Peyer's patch (tissue), 4 donors: ENCODE results near the gene CASS4. TPM values are rescaled to one million over a fixed set of nuclear protein-coding genes. Genes with fewer than 3 reads are reported as not detected.
A peak's percentile ranks its signal among the peaks of the same experiment; 100 is the strongest.
"Not testable (repeated sequence)": the region's sequence is repeated elsewhere in the genome, so short reads cannot be mapped to it uniquely, and the experiment has no call there.

Experiments
- DNase-seq, 3 donors: peaks; one replicate each; pipeline ENCODE4 v3.0.0-alpha.2; 2017 to 2019
- H3K27ac ChIP-seq, 4 donors: fragments of 200-600 bp; sonication (generic); one replicate each; pipeline ENCODE4 v1.5.1; 2016 to 2019
- H3K27me3 ChIP-seq, 2 donors: fragments of 200-600 bp; sonication (generic); one replicate each; pipeline ENCODE4 v1.5.1; 2019
- H3K36me3 ChIP-seq, 3 donors: fragments of 200-600 bp; sonication (generic); one replicate each; pipeline ENCODE4 v1.5.1; 2016 to 2019
- H3K4me1 ChIP-seq, 4 donors: fragments of 200-600 bp; sonication (generic); one replicate each; pipeline ENCODE4 v1.5.1; 2016 to 2019
- H3K4me3 ChIP-seq, 4 donors: fragments of 200-600 bp; sonication (generic); 1 replicate in 3 of 4; 2 replicates in 1 of 4; pipeline ENCODE4 v1.5.1; 2016 to 2019; ENCODE audit warnings: mild to moderate bottlenecking in 1 of 4
- H3K9me3 ChIP-seq, 4 donors: fragments of 200-600 bp; sonication (generic); one replicate each; pipeline ENCODE4 v1.5.1; 2016 to 2019; ENCODE audit warnings: mild to moderate bottlenecking in 1 of 4
- POLR2A ChIP-seq, 2 donors: fragments of 450-650 bp; IDR thresholded peaks; one replicate each; pipeline ENCODE4 v1.5.1; 2017; ENCODE audit warnings: antibody characterized with exemption in 2 of 2, mild to moderate bottlenecking in 2 of 2, moderate library complexity in 2 of 2
- total RNA-seq, 4 donors: library from RNA; depleted of rRNA; stranded (reverse); fragments of >200 nt; gene quantifications; one replicate each; pipeline ENCODE4 v1.1.0, GENCODE V29; 2016
- TF ChIP-seq, protein P1 (sequence below), 6 experiments: fragments of 450-650 bp in 4 of 6; fragments of 200-600 bp in 2 of 6; sonication (generic) in 1 of 6; IDR thresholded peaks; one replicate each; pipeline ENCODE4 v1.5.1; 2017 to 2019; ENCODE audit warnings: antibody characterized with exemption in 6 of 6, mild to moderate bottlenecking in 3 of 6, moderate library complexity in 1 of 6

CASS4 gene
- total RNA-seq, 4 donors from 2014 or later, result 0.47 to 3.3 (median 1.2) TPM

DNA sequence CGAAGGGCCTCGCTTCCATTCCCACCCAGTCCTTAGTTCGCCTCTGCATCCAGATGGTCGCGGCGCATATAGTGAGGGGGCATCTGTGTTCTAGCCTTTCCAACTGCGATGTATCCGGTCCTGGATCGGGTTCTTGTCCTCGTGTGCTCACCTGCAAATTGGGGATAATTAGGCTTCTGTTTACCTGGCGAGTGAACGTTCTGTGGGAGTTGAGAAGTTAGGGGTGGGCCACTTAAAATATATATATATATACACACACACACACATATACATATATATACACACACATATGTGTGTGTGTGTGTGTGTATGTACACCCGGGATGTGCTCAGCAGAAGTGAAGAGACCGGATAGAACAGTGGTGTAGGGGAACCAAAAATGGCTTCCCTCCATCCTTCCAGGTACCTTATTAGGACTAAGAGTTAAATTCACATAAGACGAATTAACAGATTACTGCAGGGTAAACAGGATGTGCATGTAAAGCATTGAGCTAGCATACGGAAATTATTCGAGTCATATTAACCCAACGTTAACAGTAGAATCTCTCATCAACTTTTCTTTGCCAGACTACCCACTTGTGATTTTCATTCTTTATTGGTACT lies 19.1 kb upstream of the CASS4 start:
- Histone ChIP-seq H3K4me1 (peaks cover 5 to 23% (median 12%) of the 10 kb centered on the region in 4 donors), H3K9me3 (no peaks in the 10 kb centered on the region), H3K4me3 (peak overlapping the region; percentile 63 to 79 (median 76)), H3K27ac (peak overlapping the region; percentile 83 to 89 (median 84)), H3K36me3 (peaks cover 0 to 29% (median 0%) of the 10 kb centered on the region in 3 donors), H3K27me3 (no peaks in the 10 kb centered on the region)
- no peak for DNase-seq
- no peak for TF ChIP-seq POLR2A (IDR thresholded peaks at IDR 0.05)
- TF ChIP-seq, protein P1, sequence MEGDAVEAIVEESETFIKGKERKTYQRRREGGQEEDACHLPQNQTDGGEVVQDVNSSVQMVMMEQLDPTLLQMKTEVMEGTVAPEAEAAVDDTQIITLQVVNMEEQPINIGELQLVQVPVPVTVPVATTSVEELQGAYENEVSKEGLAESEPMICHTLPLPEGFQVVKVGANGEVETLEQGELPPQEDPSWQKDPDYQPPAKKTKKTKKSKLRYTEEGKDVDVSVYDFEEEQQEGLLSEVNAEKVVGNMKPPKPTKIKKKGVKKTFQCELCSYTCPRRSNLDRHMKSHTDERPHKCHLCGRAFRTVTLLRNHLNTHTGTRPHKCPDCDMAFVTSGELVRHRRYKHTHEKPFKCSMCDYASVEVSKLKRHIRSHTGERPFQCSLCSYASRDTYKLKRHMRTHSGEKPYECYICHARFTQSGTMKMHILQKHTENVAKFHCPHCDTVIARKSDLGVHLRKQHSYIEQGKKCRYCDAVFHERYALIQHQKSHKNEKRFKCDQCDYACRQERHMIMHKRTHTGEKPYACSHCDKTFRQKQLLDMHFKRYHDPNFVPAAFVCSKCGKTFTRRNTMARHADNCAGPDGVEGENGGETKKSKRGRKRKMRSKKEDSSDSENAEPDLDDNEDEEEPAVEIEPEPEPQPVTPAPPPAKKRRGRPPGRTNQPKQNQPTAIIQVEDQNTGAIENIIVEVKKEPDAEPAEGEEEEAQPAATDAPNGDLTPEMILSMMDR (IDR thresholded peaks at IDR 0.05), result no peak

DNA sequence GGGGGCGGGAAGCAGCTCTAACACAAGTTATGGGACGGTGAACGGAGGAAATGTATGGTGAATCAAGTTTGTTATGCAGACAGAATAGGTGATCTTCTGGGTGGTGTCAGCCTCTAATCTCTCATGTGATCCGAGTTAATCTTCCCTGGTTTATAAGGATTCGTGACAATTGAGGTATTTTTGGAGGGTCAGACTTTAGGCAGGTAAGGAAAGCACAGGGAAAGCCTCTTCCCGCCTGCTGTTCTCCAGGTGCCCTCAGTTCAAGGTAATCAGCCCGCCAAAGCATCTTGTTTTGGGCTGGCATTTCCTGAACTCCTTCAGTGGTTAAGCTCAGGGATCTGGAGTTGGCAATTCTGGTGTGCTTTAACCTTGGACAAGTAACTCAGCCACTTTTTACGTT lies 18.4 kb upstream of the CASS4 start:
- Histone ChIP-seq H3K36me3 (peaks cover 0 to 33% (median 0%) of the 10 kb centered on the region in 3 donors), H3K9me3 (no peaks in the 10 kb centered on the region), H3K27ac (no peak overlapping the region), H3K4me1 (peaks cover 5 to 23% (median 12%) of the 10 kb centered on the region in 4 donors), H3K27me3 (no peaks in the 10 kb centered on the region), H3K4me3 (peak overlapping the region in 2 of 4 donors; percentile 63 to 76)
- TF ChIP-seq, protein P1 (IDR thresholded peaks at IDR 0.05), result no peak
- no peak for TF ChIP-seq POLR2A (IDR thresholded peaks at IDR 0.05)
- DNase-seq, result no peak

DNA sequence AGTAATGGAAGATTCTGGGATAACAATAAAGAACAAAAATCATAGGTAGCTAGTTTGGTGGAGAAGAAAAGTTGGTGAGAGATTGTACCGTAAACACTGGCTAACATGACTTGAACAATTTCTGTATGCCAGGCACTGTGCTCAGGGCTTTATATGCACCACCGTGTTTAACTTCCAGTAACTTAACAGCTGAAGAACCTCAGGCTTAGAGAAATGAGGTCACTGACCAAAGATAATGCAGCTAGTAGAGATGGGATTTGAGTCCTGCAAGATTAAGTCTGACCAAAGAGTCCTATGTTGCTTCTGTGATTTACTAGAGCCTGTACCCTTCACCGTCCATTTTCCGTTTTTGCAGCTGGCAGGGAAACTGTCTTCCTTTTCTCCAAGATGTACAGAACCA lies 16.9 kb upstream of the CASS4 start:
- H3K27ac ChIP-seq, result no peak overlapping the region
- H3K27me3 ChIP-seq, result no peaks in the 10 kb centered on the region
- TF ChIP-seq, protein P1 (IDR thresholded peaks at IDR 0.05), result no peak
- no peak for TF ChIP-seq POLR2A (IDR thresholded peaks at IDR 0.05)
- H3K4me3 ChIP-seq, result no peak overlapping the region
- H3K4me1 ChIP-seq, result peaks cover 5 to 23% (median 12%) of the 10 kb centered on the region in 4 donors
- H3K9me3 ChIP-seq, result no peaks in the 10 kb centered on the region
- peaks cover 0 to 47% (median 0%) of the 10 kb centered on the region in 3 donors for H3K36me3 ChIP-seq
- DNase-seq, result no peak

DNA sequence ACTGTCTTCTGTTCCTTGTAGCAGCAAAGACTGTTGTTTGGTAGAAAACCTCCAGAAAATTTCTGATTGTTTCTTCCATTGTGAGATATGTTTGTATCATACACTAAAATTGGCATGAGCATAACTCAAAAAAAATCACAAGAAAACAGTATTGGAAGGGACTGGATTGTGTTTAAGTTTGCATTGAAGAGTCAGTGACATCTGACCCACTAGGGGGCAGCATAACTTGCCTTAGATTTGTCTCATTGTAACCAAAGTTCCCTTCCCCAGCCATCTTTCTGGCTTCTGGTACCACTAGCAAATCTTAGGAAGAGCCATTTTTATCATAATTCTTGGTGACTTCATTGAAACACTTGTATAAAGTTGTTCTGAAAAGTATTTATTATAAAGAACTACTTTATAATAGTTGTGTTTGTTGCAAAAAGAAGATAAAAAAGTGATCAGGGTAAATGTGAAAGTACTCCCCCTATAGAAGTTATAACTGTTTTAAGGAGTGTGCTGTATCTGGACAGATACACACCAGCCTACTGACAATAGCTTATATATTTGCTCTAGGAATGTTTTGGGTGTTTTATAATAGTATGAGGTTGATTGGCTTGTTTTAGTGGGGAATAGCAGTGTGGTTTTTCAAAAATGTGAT lies 11.9 kb upstream of the CASS4 start:
- peak in 2 of 3 donors; percentile 51 to 79 for DNase-seq
- H3K4me1 ChIP-seq, result no peaks in the 10 kb centered on the region
- no peak overlapping the region for H3K27ac ChIP-seq
- TF ChIP-seq, protein P1 (IDR thresholded peaks at IDR 0.05), result peak; percentile 65 to 86 (median 74)
- no peak for TF ChIP-seq POLR2A (IDR thresholded peaks at IDR 0.05)
- no peak overlapping the region for H3K4me3 ChIP-seq
- H3K36me3 ChIP-seq, result peaks cover 0 to 83% (median 2%) of the 10 kb centered on the region in 3 donors
- H3K9me3 ChIP-seq, result no peaks in the 10 kb centered on the region
- H3K27me3 ChIP-seq, result no peaks in the 10 kb centered on the region

DNA sequence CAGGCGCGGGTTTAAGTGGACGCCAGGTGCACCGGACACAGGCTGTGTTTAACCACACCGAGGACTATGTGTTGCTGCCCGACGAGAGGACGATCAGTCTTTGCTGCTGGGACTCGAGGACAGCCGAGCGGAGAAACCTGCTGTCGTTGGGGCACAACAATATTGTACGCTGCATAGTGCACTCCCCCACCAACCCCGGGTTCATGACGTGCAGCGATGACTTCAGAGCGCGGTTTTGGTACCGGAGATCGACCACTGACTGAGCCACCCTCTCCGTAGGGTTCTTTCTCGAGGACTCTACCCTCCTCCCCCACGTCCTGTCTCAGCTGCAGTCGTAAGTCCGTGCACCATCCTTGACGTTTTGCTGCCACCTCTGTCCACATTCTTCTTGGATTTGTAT lies 8.6 kb upstream of the CASS4 start:
- TF ChIP-seq POLR2A (IDR thresholded peaks at IDR 0.05), result no peak
- TF ChIP-seq, protein P1 (IDR thresholded peaks at IDR 0.05), result no peak
- H3K27me3 ChIP-seq, result no peaks in the 10 kb centered on the region
- H3K9me3 ChIP-seq, result no peaks in the 10 kb centered on the region
- no peak overlapping the region for H3K4me3 ChIP-seq
- H3K36me3 ChIP-seq, result peaks cover 0 to 79% (median 2%) of the 10 kb centered on the region in 3 donors
- H3K27ac ChIP-seq, result no peak overlapping the region
- H3K4me1 ChIP-seq, result no peaks in the 10 kb centered on the region
- DNase-seq, result no peak

DNA sequence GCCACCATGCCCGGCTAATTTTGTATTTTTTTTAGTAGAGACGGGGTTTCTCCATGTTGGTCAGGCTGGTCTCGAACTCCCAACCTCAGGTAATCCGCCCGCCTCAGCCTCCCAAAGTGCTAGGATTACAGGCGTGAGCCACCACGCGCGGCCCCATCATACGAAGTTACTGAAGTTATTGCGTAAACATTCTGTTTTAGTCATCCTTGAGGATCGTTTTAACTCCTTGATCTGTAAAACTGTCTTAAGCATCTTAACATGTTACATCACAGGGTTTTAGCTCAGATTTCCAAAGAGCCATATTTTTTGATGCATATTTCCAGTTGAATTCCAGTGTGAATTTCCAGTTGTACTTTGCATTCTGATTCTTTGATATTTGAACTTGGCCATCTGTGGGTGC lies 6.7 kb upstream of the CASS4 start:
- H3K27ac ChIP-seq, H3K4me3 ChIP-seq, H3K9me3 ChIP-seq, DNase-seq, H3K4me1 ChIP-seq, H3K27me3 ChIP-seq: not testable (repeated sequence)
- peaks cover 0 to 64% (median 2%) of the 10 kb centered on the region in 3 donors for H3K36me3 ChIP-seq
